NCI-H2196 (cell line): ENCODE results near the gene CRYBG3.
A peak's percentile ranks its signal among the peaks of the same experiment; 100 is the strongest.

ENCODE experiments used
- DNase-seq: peaks from one replicate; lab custom pipeline; 2025; ENCODE audit not compliant: unreplicated experiment; lab: John Stamatoyannopoulos, UW

The CRYBG3 gene

GRCh38 chr3:97970956-97971620, 149.3 kb downstream of the CRYBG3 start:
- DNase-seq = no peak

GRCh38 chr3:97971679-97972567, 150.1 kb downstream of the CRYBG3 start, which contains the start of gene RIOX2:
RIOX2 (minus strand) TSS chr3:97972431; CDS start chr3:97967593, 4,838 bp downstream.
- peak; percentile 56 for DNase-seq

DNA sequence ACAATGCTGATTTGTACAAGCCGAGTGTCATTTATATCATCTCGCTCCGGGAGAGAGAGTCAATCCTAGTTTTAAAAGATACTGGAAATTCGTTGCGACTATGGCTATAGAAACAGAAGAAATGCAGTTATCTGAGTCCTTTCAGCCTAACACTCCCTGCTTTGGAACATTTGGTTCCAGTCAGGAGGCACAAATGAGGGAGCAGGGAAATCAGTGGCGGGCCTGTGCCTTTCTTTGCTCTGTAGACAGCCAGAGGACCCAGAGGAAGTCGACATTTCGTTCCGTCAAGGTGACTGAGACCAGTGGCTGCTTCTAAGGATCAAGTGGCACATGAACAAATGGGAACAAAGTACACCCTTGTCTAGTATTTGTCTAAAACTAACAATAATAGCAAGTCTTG, 151.2 kb downstream of the CRYBG3 start:
- DNase-seq = no peak

GRCh38 chr3:97974996-97975395, 153.2 kb downstream of the CRYBG3 start:
- DNase-seq = no peak

DNA sequence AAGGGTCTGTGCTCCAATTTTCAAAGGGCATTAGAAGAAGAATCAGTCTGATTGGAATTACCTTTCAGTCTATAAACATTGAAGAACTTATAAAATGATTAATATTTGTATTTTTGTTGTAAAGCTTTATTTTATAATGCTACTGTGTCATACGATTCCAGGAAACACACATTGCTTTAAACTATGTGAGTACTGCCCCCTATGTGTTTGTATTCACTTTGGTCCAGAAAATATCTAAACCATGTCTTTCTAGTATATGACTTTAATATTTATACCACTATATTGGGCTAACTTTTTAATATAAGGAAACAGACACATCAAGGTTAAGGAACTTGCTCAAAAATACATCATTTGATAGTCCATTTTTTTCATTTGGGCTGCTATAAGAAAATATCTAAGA, 153.7 kb downstream of the CRYBG3 start:
- no peak for DNase-seq

DNA sequence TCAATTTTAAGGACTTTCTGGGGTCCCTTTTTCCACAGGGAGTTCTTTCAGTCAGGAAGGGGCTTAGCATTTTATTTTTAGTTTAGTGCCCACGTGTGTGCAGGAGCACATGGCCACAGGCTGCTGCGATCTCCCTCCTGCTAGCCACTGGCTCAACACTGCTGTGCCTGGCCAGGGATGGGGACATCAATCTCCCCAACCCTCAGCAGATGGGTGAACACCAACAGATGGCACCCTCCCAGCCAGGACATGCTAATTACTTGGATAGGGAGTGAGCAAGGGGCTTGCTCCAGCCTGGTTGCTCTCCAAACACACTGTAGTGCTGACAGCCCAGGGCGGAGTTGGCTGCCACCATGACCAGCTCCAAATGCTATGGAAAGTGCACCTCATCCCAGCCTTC, 157.8 kb downstream of the CRYBG3 start:
- DNase-seq = no peak

DNA sequence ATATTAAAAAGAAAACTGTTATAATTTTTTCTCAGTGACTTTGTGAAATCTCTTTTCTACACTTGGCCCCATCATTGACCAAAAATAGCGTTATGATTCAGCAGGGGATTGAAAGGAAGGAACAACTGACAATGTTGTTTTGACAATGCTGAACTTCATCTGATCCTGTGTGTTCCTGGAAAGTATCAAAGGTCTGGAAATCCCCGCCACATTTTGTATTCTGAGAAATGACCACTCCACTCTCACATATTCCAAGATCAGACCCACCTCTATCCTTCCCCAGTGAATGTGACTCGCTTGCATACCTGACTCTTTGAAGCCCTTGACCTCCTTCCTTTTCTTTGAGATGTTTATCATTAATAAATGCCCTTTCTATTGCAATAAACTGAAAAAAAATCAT, 160.1 kb downstream of the CRYBG3 start:
- no peak for DNase-seq

- no peak for DNase-seq
These were observed 162.2 kb downstream of the CRYBG3 start for GRCh38 chr3:97983933-97984491.

GRCh38 chr3:97987306-97987705, 165.5 kb downstream of the CRYBG3 start:
- no peak for DNase-seq

DNA sequence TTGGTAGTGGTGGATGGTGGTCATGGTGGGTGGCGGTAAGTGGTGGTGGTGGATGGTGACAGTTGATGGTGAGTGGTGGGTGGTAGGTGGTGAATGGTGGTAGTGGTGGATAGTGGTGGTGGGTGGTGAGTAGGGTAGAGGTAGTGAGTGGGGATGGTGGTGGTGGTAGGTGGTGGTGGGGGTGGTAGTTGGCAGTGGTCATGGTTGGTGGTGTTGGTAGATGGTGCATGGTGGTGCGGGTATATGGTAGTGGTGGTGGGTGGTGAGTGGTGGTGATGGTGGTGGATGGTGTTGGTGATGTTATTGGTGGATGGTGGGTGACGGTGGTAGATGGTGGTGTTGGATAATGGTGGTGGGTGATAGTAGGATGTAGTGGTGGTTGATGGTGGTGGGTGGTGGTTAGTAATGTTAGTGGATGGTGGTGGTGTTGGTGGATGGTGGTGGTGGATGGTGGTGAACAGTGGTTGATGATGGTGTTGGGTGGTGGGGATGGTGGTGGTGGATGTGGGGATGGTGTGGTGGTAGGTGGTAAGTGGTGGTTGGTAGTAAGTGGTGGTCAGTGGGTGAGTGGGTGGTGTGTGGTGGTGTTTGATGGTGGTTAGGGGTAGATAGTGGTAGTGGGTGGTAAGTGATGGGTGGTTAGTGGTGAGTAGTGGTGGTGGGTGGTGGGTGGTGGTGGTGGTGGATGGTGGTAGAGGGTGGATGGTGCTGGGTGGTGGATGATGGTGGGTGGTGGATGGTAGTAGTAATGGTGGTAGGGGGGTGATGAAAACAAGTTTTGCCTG, 167.2 kb downstream of the CRYBG3 start:
- DNase-seq = no peak

DNA sequence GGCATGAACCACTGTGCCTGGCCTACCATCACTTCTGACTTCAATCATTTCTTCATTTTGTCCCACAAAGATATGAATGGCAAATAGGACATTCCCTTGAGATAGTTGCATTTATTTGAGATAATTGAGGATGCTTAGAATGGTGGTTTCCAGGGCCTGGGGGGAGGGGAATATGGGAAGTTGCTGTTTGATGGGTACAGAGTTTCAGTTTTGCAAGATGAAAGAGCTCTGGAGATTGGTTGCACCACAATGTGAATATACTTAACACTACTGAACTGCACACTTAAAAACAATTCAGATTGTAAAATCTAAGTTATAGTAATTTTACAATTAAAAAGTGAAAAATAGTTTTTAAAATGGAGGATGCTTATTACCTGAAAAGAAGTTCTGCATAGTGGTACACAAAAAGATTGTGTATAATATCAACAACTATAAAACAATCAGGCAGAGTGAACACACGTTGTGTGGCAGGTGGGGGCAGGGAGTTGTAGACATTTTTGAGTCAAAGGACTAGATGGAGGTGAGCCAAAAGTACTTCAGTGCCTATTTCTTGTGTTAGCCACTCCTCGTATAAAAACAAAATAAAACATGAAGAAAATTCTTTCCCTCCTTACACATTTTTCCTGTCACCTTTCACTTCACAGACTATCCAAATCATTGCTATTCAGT, 168.9 kb downstream of the CRYBG3 start:
- DNase-seq = no peak

GRCh38 chr3:97991293-97991682, 169.5 kb downstream of the CRYBG3 start:
- DNase-seq = no peak

DNA sequence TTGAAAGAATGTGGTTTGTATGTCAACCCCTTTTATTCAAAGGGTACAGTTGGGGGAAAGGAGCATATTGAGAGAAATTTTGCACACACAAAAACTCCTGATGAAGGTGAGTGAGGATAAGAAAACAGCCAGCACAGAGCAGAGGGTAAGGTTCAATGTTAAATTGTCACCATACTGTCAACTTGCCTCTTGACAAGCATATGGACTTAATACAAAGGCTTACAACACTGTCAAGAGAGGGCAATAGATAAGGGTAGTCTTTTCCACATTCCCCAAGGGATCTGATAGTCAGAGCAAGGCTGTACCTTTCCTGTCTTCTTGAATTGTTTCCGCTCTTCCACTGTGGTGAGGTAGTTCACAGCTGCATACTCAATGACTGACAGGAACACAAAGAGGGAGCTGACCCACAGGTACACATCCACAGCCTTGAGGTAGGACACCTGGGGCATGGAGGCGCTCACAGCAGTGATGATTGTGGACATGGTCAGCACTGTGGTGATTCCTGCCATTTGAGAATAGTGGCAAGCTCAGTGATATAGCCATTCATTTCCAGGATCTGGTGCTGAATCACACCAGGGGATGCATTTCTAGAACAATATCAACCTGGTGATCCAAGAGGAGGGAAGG, 170.8 kb downstream of the CRYBG3 start:
- no peak for DNase-seq

- no peak for DNase-seq
These were observed 171.7 kb downstream of the CRYBG3 start for GRCh38 chr3:97993526-97993925.

DNA sequence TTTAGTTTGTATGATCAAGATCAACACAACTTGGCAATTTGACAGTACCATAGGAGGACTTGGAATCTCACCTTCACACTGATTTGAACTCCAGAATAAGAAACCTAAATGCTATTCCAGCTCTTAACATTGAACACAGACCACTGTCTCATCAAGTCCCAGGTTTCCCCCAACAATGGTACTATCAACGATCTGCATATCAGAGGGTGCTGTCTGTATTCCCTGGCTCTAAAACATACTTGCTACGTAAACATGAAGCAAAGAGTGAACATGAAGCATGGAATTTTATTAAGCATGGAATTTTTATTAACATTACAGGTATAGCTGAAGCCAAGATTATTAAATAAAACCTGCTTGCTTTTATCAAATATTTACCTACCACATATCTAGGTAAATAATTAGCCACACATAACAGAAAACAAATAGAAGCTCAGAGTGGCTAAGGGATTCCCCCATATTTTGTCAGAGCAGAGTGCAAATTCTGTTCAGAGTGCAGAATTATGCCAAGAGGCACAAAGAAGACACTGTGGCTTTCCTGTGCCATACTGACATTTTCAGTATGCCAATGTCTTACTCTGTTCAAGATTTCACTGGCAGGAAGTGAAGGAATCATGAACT, 172.6 kb downstream of the CRYBG3 start:
- no peak for DNase-seq
